Measurements from ENCODE around the gene IFNE. TPM values are rescaled to one million over a fixed set of nuclear protein-coding genes. Genes with fewer than 3 reads are reported as not detected.
"Not testable (repeated sequence)": the region's sequence is repeated elsewhere in the genome, so short reads cannot be mapped to it uniquely, and the experiment has no call there.

Gene IFNE
- total and polyA plus RNA-seq, 7 donors: not detected

- no peak for TF ChIP-seq CTCF (IDR thresholded peaks at IDR 0.05)
- Histone ChIP-seq H3K9me3 (no peaks in the 10 kb centered on the region), H3K4me3 (no peak overlapping the region), H3K27me3 (ENCODE audit: insufficient read depth in 3 of 3, low read length in 2 of 3) (no peaks in the 10 kb centered on the region), H3K36me3 (ENCODE audit: insufficient read depth in 1 of 2, low read depth in 1 of 2) (no peaks in the 10 kb centered on the region), H3K27ac (no peak overlapping the region), H3K4me1 (no peaks in the 10 kb centered on the region)
- WGBS, 3 donors: 66 to 71% (median 66%) methylated on average over 2 of the region's 2 CpGs
- no peak for DNase-seq
- intact Hi-C loops (cut with DNase I): no loop called here
- no peak for ATAC-seq
Observed at GRCh38 chr9:21454149-21454548, 28.0 kb downstream of the IFNE start.

GRCh38 chr9:21452681-21453080, 29.4 kb downstream of the IFNE start:
- intact Hi-C loops (cut with DNase I): no loop called here
- Histone ChIP-seq H3K4me1 (no peaks in the 10 kb centered on the region), H3K4me3 (no peak overlapping the region), H3K36me3 (ENCODE audit: insufficient read depth in 1 of 2, low read depth in 1 of 2) (no peaks in the 10 kb centered on the region), H3K27ac (no peak overlapping the region), H3K27me3 (ENCODE audit: insufficient read depth in 3 of 3, low read length in 2 of 3) (no peaks in the 10 kb centered on the region), H3K9me3 (no peaks in the 10 kb centered on the region)
- DNase-seq (no peak), ATAC-seq (no peak)
- 66 to 69% (median 69%) methylated on average over 4 of the region's 4 CpGs for WGBS, 3 donors
- TF ChIP-seq CTCF (IDR thresholded peaks at IDR 0.05): no peak

- intact Hi-C loops (cut with DNase I): no loop called here
- Histone ChIP-seq H3K27ac (no peak overlapping the region), H3K4me3 (no peak overlapping the region), H3K9me3 (no peaks in the 10 kb centered on the region), H3K36me3 (ENCODE audit: insufficient read depth in 1 of 2, low read depth in 1 of 2) (no peaks in the 10 kb centered on the region), H3K27me3 (ENCODE audit: insufficient read depth in 3 of 3, low read length in 2 of 3) (no peaks in the 10 kb centered on the region), H3K4me1 (no peaks in the 10 kb centered on the region)
- ATAC-seq (no peak), DNase-seq (no peak)
- TF ChIP-seq CTCF (IDR thresholded peaks at IDR 0.05): no peak
- 70 to 76% (median 74%) methylated on average over 4 of the region's 4 CpGs for WGBS, 3 donors
Observed at GRCh38 chr9:21450733-21451394, 31.2 kb downstream of the IFNE start.

GRCh38 chr9:21449312-21449711, 32.8 kb downstream of the IFNE start:
- H3K4me3 ChIP-seq; H3K9me3 ChIP-seq; H3K27ac ChIP-seq; H3K27me3 ChIP-seq (ENCODE audit: insufficient read depth in 3 of 3, low read length in 2 of 3); ATAC-seq; H3K36me3 ChIP-seq (ENCODE audit: insufficient read depth in 1 of 2, low read depth in 1 of 2); DNase-seq; H3K4me1 ChIP-seq: not testable (repeated sequence)
- WGBS, 3 donors: 80 to 82% (median 82%) methylated on average over 5 of the region's 5 CpGs
- intact Hi-C loops (cut with DNase I): loop anchor here in 1 of 2 donors (10.0 kb wide), 1 partner anchor 65 kb away; the partner anchor contains the start of gene IFNA2

GRCh38 chr9:21443849-21444625, 38.1 kb downstream of the IFNE start:
- intact Hi-C loops (cut with DNase I): loop anchor here in 1 of 2 donors (10.0 kb wide), 1 partner anchor 59 kb away; the partner anchor contains the start of gene IFNA2

More at GRCh38 chr9:21443849-21444625, 38.1 kb downstream of the IFNE start:
- Histone ChIP-seq H3K27ac (no peak overlapping the region), H3K9me3 (no peaks in the 10 kb centered on the region), H3K36me3 (ENCODE audit: insufficient read depth in 1 of 2, low read depth in 1 of 2) (no peaks in the 10 kb centered on the region), H3K4me1 (no peaks in the 10 kb centered on the region), H3K27me3 (ENCODE audit: insufficient read depth in 3 of 3, low read length in 2 of 3) (no peaks in the 10 kb centered on the region), H3K4me3 (no peak overlapping the region)
- ATAC-seq (no peak), DNase-seq (no peak)
- TF ChIP-seq CTCF (IDR thresholded peaks at IDR 0.05): no peak
- WGBS, 3 donors: 85 to 88% (median 88%) methylated on average over 4 of the region's 4 CpGs
